Glomerular endothelial cell (primary cell): Measurements from ENCODE around the gene KIAA0232. TPM values are rescaled to one million over a fixed set of nuclear protein-coding genes. Genes with fewer than 3 reads are reported as not detected.
"Not testable (repeated sequence)": the region's sequence is repeated elsewhere in the genome, so short reads cannot be mapped to it uniquely, and the experiment has no call there.

Experiments
- DNase-seq: peaks from one replicate; pipeline ENCODE4 v3.0.0-alpha.2; 2011; ENCODE audit warnings: low read depth, low spot score; ENCODE audit errors: extremely low read depth
- total RNA-seq: library from RNA; depleted of rRNA; stranded (reverse); fragments of >200 nt; gene quantifications from 2 replicates; pipeline ENCODE4 v1.2.3, GENCODE V29; 2015

The KIAA0232 gene
- total RNA-seq, 1 donor from 2014 or later = 21.1 TPM

DNA sequence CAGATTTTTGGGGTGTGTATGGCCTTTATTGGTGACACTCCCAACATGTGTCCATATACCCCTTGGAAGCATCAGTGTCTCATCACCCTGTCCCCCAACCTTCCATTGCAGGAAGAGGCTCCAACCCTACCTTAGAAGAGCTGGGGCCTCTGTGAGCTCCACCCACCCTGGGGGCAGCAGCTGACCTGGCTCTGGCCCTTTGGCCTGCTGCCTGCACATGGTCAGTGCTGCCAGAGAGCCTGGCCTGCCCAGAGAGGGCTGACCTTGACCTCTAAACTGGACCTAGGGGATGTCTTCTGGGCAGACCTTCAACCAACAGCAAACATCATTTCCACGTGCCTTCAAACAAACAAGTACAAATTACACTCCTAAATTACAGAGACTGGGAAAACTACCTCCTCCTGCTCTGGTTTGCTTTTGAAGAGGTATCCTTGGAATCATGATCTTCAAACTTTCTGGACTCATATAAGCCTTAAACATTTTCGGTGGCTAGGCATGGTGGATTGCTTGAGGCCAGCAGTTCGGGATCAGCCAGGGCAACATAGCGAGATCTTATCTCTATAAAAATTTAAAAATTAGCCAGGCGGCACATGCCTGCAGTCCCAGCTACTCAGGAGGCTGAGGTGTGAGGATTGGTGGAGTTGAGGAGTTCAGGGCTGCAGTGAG lies 27.3 kb upstream of the KIAA0232 start:
- no peak for DNase-seq

DNA sequence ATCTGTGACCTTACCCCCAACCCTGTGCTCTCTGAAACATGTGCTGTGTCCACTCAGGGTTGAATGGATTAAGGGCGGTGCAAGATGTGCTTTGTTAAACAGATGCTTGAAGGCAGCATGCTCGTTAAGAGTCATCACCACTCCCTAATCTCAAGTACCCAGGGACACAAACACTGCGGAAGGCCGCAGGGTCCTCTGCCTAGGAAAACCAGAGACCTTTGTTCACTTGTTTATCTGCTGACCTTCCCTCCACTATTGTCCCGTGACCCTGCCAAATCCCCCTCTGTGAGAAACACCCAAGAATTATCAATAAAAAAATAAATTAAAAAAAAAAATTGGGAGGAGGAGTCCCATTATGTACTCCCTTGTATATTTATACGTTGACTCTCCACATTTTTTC lies 26.2 kb upstream of the KIAA0232 start:
- DNase-seq = not testable (repeated sequence)

DNA sequence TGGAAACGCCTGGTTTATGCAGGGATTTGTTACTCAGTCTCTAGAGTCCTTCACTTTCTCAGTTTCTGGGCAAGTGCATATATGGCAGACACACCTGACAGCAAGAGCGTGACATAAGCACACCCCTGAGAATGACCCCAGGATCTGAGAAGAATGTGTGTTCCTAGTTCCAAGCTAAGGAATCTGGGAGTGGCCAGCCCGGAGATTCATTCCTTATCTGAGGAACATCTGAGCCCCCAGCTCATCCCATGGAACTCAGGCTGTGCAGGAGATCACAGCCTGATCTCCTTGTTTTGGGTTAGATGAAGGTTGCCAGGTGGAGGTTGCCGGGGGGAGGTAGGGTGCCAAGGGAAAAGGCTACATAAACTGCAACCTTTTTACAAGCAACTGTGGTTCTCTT lies 23.8 kb upstream of the KIAA0232 start:
- no peak for DNase-seq

DNA sequence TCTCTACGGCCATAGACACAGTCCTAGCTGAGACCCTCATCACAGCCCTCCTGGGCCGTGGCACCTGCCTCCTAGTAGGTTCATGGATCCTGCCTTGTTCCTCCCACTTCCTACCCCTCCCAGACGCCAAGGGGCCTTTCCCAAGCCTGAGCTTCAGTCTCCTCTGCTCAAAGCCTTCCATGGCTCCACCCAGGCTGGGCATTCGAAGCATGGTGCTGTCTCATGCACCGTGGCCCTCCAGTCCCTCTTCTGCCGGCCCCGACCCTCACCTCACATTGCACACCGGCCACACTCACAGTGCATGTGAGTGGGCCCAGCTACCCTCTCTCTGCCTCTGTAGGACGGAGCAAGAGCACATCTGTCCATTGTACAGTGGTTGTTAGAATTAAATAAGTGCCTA lies 21.7 kb upstream of the KIAA0232 start:
- no peak for DNase-seq

DNA sequence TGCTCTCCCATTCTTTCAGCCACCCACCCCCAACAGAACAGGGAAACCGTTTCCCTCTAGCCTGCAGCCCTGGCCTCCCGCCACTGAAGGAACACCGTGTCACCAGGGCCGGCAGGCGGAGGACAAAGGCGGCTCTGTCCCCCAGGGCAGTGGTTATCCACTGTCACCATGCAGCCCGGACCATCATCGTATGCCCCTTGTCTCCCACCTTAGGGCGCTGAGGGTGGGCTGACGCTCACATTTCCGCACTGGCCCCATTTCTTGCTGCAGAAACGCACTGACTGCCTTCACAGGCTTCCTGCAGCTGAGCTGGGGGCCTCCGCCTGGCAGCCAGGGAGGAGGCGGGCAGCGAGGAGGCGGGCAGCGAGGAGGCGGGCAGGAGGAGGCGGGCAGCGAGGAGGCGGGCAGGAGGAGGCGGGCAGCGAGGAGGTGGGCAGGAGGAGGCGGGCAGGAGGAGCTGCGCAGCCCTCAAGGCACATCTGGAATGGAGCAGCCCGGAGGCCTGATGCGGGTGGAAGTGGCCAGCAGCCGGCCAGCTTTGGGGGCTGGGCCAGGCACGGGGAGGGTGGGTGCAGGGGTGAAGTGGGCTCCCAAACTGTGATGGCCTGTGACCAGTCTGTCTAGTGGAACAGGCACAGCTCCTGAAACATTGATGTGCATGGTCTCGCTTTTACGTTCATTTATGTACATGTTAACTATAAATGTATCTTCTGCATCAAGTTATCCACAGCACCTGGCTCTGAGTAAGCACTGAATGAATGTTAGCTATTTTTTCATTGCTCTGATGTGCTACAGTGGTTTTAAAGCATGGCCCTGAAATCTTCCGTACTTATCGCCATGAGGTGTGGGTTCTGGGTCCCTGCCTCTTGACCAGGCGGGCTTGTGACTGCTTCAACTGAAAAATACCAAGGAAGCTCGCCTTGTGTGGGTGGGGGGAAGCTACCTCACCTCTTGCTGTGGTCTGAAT lies 20.6 kb upstream of the KIAA0232 start:
- DNase-seq = no peak

DNA sequence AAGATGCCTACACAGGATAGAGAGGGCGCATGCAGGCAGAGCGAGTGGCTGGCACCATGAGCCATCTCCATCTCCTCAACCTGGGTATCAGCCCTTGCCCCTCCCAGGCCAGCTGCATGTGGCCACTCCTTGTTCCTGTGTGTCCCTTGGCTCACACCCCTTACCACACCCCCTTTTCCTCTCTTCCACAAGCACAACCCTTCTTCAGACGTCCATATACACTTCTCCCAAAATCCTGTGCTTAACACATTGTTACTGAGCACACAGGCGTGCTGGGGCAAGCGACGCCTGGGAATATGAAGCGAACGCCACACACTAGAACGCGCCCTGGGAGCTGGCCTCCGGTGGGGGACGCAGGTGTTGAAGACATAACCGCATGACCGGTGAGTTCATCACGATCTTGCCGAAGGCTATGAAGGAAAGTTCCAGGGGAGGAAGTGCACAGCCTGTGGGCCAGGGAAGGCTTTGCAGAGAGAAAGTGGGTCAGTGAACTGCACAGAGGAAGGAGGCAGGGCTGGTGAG lies 19.1 kb upstream of the KIAA0232 start:
- DNase-seq = no peak

DNA sequence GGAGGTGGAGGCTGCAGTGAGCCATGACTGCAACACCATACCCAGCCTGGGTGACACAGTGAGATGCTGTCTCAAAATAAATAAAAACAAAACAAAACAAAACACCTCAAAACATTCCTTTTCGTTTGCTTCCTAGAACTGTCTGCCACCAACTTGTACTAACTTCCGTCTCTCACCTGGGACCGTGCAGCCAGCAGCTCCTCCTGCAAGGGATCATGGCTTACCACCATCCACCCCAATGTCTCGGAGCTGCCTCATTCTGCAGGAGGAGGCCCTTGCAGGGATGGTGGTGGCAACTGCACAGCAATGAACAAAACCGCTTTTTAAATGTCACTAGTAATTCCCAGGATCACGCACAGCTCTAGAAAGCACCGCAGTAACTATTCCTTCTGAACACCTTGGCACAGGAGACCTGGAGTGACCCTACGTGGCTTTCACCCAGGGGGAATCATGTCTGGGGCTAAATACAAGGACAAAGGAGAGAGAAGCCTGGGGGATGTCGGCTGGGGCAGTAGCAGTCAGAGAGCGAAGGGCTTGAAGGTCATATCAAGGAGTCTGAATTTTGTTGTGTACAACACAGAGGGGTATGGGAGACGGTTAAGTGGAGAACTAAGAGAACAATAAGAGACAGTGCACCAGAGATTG lies 17.4 kb upstream of the KIAA0232 start:
- no peak for DNase-seq

DNA sequence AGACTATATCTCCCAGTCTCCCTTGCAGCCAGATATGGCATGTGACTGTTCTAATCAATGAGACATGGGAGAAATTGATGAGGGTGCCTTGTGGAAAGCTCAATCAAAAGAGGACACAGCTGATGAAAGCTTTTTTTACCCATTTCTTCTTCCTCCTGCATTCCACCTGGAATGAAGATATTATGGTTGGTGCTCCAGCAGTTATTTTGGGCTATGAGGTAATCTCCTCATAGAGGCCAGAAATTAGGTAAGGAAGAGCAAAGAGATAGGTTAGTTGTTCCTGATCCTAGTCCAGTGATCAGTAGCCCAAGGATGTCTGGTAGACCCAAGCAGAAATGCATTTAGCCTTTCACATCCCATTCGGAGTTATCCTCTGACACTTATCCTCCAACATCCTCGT lies 16.8 kb upstream of the KIAA0232 start:
- no peak for DNase-seq

DNA sequence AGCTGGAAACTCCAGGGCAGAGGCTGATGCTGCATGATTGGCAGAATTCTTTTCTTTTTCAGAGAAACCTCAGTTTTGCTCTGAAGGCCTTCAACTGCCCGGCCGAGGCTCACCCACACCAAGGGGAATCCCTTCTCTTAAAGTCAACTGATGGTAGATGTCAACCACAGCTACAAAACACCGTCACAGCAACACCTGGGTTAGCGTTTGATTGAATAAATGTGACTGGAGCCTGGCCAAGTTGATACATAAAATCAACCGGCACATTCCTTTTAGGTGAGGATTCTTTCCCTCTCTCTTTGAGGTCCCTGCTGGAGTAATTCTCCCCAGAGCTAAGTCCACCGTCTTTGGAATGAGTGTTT lies 15.2 kb upstream of the KIAA0232 start:
- no peak for DNase-seq

DNA sequence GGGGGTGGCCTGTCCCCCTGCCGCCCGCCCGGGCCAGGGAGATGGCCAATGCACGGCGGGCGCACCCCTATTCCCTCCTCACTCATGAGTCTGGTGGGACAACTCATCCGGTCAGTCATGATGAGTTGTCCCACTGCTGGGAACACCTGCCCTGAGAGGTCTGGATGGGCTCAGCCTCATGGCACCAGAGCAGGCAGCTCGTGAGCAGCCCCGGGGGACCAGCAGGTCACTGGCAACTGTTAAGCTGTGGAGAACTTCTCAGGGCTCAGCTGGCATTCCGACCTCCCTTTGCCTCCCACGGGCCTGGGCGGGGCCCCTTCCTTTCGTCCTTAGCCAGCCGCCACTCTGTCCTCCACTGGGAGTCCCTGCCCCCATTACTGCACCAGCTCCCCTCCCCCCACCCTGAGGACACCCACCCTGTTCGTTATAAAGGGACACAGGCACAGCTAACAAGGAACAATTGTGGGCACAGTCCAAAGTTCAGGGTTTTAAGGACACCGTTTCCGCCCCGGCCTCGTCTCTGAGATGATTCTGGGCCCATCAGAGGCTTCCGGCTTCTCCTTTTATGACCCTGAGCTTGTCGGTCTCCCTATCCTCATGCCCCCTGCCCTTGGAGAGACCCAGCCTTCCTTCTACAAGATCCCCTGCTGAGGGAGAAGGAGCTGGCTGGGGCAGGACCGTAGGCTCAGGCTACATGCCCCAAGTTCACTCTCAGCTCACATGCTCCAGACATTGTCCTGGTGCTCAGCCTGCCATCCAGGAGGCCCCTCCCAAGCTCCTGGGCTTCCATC lies 14.6 kb upstream of the KIAA0232 start:
- no peak for DNase-seq

DNA sequence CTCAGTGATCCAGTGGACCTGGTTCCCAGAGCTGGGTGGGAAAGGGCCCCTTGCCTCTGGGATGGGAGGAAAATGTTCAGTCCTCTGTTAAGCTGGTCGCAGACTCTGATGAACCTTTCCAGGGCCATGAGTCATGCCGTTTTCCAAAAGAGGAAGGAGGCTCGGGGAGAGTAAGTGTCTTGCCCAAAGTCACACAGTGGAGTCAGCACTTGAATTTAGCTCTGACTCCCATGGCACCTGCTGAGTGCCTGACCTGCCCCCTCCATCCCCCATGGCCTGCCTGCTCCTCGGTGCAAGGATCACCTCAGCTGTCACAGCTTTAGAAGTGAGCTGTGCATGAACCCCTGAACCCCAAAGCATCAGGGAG lies 14.0 kb upstream of the KIAA0232 start:
- DNase-seq = no peak

DNA sequence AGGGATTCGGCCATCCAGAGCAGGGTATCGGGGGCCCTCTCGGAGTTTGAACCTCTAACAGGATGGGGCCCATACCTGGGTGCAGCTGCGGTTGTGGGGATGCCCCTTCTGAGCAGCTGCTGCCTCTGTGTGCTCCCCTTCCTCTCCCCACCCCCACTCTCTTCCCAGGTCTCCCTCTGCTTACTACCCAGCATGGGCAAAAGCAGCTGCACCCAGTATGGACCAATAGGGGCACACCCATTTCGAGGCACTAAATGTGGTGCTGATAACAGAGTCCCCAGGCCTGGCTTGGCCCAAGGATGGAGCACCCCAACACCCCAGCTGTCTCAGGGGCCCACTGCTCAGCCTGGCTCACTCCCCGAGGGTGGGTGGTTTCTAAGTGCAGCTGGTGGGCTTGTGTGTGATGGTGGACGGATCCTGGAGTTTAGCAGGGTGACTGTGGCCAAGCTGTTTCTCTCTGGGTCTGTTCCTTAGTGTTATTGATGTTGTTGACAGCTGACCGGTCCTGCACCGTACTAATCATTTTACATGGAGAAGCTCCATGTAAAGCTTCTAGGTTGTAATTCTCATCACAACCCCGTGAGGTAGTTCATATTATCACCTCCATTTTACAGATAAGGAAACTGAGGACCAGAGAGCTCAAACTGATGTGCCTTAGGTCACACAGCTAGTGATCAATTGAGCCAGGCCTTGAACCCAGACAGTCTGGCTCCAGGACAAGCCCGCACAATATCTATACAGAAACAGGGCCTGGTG lies 13.1 kb upstream of the KIAA0232 start:
- DNase-seq = no peak

DNA sequence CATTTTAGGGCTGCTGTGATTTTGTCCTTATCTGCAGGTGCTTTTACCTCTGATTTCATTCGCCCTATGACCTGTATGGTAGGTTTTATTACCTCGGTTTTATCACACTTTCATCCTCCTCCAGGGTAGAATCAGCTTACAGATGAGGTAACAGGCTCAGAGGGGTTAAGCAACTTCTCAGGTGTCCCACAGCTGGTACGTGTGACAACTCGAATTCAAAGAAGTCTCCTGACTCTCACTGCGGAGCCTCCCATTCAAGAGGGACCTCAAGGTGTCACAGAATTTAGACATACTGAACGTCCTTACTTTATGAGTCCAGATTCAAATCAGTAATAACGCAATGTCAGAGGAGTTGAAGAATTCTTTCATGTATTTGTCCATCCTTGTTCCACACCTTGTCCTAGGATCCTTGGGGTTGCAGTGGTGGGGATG lies 12.5 kb upstream of the KIAA0232 start:
- DNase-seq = no peak

DNA sequence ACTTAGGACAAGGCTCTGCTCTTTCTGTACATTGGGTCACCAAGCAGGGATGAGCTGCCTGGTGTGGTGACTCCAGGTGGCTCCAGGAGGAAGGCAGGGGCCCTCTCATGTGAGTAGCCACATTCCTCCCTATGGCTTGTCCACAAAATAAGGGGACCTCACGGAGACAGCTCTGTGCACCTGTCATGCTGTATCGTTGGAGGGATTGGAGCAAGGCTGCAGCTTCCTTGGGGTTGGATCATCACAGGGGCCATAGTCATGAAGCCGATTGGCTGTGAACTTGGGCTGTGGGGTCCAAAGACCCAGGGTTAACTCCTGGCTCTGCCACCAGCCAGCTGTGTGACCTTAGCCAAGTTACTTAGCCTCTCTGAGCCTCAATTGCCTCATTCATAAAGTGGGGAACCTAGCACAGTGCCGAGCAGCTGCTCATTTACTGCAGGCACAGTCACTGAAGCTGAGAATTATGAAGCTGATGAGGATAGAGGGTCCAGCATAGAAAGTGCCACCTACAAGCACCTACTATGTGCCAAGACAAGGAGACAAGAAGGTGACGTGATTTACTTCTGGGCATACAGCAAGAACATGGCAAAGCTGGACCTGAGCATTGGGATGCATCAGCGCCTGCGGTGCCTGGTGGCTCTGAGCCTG lies 11.8 kb upstream of the KIAA0232 start:
- no peak for DNase-seq

DNA sequence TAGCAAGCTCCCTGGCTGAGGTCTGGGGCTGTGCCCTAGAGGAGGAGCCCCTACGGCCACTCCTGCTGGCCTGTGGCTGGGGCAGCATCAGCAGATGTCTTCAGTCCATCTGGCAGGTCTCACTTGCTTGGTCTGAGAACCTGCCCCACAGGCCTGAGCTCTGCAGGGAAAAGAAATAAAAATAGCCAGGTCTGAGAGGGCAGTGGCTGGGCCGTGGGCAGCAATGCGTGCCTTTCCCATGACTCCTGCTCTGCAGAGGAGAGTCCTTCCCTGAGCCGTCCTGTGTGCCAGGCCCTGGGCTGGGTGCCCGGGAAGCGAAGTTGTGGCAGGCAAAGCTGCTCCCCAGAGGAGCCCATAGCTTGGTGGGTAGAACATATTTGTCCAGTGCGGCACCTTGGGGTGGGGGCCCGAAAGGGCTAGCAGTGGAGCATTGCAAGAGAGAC lies 11.3 kb upstream of the KIAA0232 start:
- no peak for DNase-seq

DNA sequence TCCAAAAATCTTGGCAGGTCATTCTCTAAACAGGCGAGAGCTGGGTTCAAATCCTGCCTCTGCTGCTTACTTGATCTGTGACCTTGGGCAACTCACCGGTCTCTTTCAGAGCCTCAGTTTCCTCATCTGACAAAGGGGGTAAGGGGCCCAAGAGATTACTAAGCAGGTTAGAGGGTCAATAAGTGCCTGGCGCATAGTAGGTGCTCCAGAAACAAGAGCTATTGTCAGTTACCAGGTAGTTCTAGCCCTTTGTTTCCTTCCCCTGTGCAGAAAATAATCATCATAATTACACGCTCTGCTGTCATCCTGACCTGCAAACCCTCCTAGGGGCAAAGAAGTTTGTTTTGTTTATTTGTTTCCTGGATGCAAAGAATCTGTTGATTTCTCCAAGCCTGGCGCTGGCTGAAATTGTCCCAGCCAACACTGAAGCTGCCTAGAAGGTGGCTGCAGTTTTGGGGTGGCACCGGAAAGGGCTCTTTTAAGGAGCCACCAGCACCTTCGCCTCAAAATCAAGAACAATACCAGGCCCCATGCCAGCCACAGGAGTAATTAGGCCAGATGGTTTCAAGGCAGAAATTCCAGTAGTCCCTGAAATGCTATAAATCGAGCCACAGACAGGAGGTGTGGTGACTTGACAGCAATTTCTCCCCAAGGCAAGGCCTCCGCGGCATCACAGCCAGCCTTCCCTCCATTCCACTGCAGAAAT lies 10.2 kb upstream of the KIAA0232 start:
- no peak for DNase-seq

DNA sequence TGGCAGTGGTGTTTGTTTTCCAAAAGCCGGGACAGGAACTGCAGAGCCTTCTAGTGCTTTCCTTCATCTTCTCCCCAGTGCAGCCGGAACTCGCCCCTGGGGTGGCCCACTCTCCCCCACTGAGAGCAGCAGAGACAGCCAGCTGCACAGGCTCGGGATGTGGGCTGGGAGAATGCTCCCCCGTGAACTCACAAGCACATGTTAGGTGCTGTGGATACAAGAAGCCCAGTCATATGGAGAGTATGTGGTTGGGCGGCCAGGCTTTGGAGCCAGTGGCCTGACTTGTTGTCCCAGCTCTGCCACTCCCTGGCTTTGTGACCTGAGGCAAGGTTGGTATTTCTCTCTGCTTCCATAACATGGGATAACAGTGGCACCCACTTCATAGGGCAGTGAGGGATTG lies 9.4 kb upstream of the KIAA0232 start:
- no peak for DNase-seq

DNA sequence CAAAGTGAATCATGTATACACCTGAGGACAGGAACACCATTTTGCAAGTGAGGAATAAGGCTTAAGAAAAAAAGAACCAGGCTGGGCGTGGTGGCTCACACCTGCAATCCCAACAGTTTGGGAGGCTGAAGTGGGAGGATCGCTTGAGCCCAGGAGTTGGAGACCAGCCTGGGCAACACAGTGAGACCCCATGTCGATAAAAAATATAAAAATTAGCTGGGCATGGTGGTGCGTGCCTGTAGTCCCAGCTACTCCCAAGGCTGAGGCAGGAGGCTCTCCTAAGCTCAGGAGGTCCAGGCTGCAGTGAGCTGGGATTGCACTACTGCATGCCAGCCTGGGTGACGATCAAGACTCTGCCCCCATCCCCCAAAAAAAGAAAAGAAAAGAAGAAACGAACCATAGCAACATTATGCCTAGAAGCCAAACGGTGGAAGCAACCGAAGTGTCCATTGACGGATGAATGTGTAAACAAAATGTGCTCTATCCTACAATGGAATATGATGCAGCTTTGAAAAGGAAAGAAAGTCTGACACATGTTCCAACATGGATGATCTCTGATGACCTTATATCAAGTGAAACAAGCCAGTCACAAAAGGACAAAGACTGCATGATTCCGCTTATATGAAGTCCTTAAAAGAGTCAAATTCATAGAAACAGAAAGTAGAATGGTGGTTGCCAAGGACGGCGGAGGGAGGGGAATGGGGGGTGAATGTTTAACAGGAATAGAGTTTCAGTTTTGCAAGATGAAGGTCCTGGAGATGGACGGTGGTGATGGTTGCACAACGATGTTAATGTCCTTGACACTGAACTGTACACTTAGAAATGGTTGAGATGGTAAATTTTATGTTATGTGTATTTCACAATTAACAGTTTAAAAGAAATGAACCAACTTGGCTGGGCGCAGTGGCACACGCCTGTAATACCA lies 8.6 kb upstream of the KIAA0232 start:
- no peak for DNase-seq
